ENCODE data around the gene L3MBTL4.
"Not testable (repeated sequence)": the region's sequence is repeated elsewhere in the genome, so short reads cannot be mapped to it uniquely, and the experiment has no call there.

The L3MBTL4 gene

DNA sequence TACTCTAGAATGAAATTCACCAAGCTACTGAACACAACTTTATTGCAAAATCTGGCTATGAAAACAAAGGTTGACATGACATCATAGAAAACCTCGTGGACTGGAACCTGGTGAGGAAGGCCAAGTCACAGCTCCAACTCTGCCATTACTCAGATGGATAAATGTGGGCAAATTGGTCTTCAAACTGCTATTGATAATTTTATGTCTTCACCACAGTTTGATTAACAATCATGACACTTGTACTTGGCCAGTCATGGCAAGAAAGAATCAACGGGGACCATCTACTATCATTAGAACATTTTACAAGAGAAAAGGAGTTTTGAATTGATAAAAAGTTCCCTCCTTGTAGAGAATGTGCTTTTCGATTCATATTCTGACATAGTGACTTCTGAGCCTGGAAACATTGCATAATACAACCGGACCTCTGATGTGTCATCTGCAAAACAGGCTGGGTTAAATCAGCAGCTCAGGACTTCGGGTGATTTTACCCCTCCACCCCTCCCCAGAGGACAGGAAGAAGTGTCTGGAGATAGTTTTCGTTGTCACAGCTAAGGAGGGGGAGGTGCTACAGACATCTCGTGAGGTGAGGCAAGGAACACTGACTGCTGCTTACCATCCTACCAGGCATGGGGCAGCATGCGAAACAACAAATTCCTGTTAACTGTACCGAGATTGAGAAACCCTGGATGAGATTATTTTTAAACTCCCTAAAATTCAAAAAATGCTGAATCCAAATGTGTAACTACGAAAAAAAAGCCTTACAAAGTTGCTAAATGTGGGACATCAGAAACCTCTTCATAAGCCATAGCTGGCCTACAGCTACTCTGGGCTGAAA lies 8.4 kb downstream of the L3MBTL4 start:
- DNase-seq: no peak

DNA sequence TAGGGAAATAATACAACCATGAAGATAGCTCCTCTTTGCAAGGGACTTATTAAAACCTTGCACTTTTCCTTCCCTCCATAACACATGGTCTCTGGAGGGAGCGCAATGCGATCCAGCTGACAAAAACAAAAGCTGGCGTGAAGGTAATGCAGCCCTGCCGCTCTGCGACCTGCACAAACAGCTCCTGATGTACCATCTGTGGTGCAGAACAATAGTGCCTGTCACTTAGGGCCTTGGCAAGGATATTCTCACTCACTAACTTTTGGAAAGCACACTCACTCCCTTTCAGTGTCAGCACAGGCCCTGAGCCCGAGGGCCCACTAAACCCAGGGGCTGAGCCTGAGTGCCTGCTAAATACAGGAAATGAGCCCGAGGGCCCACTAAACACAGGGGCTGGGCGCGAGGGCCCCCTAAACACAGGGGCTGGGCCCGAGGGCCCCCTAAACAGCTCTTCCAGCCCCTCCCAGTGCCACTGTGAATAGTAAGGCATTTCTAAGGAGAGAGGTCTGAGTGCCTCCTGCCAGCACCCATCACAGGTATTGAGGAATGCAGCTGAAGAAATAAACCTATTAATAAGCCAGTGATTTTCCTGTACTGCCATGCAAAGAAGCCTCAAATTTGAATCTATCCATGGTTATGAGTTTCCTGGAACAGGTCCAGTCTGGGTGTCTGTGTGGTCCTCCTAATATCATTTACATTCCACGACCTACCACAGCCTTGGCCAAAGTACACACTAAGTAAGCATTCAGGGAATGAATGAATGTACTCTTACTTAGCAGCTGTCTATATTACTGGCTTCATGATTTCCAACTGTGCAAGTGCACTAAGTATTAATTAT lies 9.3 kb downstream of the L3MBTL4 start:
- DNase-seq: no peak

DNA sequence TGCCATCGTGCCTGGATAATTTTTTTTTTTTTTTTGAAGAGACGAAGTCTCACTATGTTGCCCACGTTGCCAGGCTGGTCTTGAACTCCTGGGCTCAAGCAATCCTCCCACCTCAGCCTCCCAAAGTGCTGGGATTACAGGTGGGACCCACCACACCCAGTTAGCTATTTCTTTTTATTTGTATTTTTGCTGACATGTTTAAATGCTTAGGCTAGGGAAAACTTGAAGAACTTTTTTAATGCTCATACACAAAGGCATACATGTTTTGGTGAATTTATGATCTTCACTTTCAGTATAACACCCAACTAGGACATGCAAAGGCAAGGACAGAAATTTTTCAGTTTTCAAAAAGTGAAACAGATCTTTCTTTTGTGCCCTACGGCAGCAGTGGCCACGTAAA lies 9.9 kb downstream of the L3MBTL4 start:
- no peak for DNase-seq

DNA sequence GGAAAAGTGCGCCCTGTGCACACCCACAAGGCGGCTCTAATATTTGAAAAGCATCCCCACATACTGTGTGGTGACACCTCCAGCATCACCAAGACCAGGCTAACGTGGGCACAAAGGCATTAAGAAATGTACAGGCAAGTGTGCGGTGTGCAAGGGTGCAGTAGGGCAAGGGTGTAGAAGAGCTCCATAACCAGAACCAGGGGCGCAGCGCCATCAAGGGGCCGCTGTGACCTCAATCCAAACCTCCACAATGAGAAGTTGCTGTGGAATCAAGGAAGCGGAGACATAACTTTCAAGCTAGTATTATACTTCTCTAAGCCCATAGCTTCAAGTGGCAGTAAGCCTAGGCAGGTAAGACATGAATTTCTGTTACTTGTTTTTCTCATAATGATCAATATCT lies 13.0 kb downstream of the L3MBTL4 start:
- no peak for DNase-seq

DNA sequence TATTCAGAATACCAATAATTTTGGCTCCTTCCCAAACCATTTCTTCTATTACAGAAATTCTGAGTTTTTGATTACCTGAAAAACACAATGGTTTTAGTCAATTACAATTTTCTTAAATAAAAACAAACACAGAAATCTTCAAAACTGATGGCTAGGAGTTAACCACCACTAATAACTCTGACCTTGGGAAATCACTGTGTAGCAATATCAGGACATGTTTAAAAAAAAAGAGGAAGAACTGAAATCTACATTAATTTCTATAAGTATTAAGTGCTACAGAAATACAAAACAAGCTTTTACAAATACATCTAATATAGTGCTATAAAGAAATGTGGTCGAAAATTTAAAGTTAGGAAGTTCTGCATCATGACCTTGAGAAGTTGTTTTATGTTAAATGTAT lies 14.9 kb downstream of the L3MBTL4 start:
- DNase-seq: no peak

DNA sequence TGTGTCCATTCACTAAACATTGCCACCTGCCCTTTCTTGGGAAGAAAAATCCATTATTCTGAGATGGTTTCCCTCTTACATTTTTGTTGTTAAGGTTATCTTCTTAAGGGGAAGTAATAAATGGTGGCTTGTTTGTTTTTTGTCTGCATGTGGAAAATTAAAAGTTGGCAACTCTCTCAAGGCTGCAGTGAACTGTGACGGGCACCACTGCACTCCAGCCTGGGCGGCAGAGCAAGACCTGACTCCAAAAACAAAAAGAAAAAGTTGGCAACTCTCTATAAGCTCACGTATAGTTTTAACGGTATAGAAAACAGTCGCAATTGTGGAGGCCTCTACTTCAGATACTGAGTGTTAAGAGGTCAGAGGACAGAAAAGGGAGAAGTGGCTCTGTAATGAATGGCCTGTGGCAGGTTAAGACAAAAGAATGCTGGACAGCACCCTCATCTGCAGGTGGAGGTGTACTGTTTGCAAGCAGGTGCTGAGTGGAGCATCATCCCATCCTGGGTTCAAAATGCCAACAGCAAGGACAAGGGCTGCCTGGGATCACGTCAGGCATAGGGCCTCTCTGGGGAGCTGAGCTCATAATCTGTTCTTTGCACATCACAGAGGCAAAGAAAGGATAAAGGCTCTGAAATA lies 16.7 kb downstream of the L3MBTL4 start:
- no peak for DNase-seq

DNA sequence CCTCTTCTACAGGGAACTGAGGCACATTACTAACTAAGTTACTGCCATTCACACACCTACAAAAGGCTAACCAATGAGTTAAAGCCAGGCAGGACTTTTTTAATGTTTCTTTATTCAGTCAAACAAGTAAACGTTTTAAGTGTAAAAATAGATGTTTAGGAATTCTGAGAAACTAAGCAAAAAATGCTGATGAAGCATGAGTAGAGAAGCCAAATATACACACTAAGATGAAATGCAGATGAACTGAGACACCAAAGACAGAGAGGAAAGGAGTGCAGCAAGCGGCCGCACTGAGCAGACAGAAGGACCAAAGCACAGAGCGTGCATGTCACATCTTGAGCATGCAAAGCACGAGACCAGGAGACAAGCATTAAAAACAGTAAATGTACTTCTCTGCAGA lies 17.9 kb downstream of the L3MBTL4 start:
- no peak for DNase-seq

DNA sequence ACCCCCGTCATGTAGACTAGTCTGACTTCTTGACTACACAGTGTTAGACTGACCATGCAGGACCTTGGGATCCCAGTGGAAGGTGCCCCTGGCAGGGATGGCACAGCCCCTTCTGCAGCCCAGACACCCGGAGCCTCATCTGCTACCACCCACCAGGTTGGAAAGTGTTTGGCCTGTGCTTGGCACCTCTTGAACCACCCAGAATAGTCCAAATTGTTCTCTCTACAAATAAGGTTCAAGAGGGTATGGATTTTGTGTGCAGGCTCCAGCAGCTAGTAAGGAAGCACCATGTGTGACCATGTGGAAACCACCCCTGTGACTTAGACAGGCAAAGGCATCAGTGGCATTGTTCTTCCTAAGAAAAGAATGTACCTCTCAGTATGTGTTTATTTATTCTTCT lies 18.4 kb downstream of the L3MBTL4 start:
- DNase-seq: no peak

DNA sequence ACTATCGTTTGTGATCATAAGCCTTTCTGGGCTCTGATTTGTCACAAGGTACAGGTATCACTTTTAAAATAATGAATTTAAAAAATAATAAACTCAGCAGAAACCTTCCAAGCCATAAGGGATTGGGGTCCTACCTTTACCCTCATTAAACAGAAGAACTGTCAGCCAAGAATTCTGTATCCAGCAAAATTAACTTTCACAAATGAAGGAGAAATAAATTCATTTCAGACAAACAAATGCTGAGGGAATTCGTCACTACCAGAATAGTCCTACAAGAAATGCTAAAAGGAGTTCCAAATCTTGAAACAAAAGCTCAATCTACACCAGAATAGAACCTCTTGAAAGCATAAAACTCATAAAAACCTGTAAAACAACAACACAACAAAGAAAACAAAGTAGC lies 25.7 kb downstream of the L3MBTL4 start:
- DNase-seq: no peak

DNA sequence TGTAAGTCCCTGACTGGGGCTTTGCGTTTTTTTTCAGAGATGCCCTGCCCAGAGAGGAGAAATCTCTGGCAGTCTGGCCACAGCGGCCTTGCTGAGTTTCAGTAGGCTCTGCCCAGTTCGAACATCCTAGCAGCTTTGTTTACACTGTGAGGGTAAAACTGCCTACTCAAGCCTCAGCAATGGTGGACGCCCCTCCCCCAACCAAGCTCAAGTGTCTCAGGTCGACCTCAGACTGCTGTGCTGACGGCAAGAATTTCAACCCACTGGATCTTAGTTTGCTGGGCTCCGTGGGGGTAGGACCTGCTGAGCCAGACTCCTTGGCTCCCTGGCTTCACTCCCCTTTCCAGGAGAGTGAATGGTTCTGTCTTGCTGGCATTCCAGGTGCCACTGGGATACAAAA lies 31.7 kb downstream of the L3MBTL4 start:
- no peak for DNase-seq

DNA sequence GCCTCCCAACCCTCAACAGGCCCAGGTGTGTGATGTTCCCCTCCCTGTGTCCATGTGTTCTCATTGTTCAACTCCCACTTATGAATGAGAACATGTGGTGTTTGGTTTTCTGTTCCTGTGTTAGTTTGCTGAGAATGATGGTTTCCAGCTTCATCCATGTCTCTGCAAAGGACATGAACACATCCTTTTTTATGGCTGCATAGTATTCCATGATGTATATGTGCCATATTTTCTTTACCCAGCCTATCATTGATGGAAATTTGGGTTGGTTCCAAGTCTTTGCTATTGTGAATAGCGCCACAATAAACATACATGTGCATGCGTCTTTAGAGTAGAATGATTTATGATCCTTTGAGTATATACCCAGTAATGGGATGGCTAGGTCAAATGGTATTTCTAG lies 37.2 kb downstream of the L3MBTL4 start:
- DNase-seq: not testable (repeated sequence)

DNA sequence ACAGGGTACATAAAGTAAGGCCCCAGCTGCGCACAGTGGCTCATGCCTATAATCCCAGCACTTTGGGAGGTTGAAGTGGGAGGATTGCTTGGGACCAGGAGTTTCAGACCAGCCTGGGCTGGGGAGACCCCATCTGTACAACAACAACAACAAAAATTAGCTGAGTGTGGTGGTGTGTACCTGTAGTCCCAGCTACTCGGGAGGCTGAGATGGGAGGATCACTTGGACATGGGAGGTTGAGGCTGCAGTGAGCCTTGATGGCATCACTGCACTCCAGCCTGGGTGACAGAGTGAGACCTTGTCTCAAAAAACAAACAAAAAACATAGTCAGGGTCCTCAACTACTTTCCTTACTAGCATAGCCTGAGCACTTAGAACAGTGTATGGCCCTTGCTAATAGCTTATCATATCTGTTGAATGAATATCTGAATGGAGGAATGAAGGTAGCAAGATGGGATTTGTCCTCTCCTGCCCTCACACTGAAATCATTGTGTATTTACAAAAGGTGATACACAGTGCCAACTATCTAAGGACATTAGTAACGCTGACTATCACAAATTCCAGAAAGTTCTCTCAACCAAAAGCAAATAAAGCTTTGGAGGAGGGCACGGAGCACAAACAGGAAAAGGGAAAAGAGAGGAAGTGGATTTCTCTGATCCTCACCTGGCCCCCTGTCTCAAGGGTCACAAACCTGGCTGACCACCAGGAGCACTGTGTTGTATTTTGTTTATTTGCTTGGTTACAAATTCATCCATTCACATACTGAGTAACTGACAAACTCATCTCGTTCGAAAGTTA lies 38.1 kb downstream of the L3MBTL4 start:
- no peak for DNase-seq

DNA sequence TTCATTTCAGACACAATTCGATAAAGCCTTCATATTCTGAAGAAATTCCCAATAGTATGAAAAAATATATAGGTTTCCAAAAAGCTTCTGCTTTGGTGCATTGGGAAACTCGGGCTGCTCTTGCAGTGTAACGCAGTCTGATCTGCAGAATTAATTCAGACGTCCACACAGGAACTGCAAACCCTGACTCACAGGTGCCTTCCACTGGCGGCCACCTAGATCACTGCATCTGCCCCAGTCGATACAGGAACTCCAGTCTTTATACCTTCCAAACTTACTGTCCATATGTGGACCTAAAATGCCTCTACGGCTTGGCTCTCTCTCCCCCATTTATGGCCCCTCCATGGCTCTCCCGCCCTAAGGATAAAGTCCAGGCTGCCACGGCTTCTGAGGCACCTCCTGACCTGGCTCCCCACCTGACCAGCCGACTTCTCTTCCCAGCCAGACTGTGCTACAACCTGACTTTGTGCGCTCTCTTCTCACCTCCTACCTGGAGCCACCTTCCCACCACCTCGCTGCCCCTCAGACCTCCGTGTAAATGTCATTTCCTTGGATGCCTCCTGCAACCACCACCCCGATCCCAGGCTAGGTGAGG lies 39.7 kb downstream of the L3MBTL4 start:
- DNase-seq: no peak

DNA sequence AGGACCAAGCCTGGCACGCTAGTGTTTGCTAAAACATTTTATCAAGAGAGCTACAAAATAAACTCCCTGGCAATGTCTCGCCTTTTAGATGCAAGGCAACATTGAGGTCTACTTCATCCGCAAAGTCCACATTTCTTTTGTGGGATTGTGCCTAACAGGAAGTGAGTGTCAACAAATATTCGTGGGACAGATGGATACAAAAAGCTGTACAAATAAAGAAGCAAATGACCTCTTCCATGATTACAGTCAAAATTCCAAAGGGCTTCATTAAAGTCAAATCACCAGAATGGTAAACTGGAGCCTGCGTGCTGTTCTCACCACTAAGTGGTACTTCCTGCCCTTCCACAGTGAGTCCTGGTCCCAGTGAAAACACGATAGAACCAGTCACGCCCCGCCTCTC lies 40.4 kb downstream of the L3MBTL4 start:
- DNase-seq: no peak

DNA sequence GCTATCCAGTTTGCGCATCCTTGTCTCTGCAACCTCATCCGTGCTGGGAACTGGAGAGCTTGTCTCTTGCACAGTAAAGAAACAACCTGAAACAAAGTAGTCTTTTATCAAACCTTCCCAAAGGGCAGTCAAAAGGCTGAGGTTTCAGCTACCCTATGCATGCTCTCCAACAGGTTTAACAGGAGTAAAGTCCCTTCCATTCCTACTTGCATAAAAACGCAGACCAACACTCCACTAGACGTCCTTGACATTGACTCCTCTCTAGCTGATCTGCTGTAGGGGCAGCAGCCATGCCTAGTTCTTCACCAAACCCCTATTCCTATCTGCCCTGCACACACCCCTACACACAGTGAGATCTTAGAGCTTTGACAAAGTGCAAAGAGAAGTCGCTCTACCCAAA lies 41.5 kb downstream of the L3MBTL4 start:
- no peak for DNase-seq

DNA sequence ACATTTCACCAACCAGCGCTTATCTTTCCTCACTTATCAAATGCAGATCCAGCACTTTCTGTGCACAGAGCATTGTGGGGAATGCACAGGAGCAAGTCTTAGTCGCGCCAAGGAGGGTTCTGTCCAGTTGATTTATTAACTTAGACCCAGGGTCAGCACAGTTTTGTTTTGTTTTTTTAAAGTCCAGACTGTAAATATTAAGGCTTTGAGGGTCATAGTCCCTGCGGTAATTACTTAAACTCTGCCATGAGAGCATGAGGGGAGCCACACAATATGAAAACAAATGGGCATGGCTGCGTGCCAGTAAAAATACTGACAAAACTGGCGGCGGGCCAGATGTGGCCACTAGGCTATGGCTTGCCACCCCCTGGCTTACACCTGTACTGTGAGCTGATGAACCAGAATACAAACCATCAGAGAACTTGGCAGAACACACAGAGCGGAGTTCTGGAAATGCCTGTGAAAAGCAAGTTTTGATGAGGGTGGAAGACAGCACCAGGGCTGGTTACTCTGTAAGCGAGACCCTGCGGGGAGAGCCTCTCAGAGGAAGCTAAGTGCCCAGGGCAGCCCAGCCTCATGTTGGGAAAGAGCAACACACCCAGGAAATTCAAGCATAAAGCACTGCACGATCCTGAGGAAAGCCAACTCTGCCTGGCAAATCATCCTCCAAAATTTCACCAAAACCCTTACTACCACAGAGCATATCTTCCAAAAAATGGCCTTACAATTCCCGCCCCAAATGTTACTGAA lies 43.6 kb downstream of the L3MBTL4 start:
- DNase-seq: no peak

DNA sequence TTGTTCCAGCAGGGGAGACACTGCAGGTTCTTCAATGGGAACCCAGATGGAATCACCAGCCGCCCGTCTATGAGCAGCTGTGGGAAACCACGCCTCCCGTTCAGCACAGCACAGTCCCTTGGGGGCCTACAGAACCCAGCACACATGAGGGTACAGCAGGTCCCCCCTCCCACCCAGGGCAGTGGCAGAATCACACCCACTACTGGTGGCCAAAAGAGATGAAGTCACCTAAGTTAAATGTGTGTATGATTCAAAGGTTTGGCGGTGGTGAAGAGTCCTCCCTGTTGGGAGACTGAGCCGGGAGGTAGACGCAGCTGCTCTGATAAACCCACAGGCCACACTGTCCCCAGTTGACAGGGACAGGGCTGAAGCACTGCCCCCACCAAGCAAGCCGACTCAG lies 44.3 kb downstream of the L3MBTL4 start:
- no peak for DNase-seq

DNA sequence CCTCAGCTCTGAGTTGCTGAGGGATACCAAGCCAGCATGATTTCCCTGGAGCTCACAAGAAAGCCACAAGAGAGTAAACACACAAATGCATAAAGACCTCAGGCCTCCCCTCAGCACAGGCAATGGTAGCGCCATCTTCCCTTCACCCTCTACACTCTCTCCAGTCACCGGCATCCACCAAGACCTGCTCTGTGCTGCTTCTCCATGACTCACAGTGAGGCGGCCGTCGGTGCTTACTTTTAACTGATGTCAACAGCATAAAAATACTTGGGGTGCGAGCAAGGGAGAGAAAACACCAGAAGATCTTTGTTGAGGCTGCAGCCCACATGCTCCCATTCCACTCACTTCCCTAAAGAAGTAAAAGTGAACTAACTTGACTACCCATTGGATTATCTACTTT lies 46.7 kb downstream of the L3MBTL4 start:
- no peak for DNase-seq

DNA sequence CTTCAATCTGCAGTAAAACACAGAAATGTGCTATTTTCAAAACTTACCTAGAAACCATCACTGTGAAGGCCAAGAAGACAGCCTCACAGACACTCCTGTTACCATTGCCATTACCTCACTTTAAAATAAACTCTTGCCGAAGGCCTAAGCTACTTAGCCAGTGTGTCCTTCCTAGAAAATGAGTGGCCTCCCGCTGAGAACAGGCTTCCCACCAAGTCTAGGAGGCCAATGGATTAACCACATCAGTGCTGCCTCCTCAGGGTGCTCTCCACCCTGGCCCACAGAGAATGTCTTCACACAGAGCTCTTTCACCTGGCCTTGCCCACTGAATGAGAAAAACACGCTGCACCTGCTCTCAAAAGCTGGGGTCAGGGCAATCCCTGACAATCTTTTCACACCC lies 47.5 kb downstream of the L3MBTL4 start:
- DNase-seq: no peak

DNA sequence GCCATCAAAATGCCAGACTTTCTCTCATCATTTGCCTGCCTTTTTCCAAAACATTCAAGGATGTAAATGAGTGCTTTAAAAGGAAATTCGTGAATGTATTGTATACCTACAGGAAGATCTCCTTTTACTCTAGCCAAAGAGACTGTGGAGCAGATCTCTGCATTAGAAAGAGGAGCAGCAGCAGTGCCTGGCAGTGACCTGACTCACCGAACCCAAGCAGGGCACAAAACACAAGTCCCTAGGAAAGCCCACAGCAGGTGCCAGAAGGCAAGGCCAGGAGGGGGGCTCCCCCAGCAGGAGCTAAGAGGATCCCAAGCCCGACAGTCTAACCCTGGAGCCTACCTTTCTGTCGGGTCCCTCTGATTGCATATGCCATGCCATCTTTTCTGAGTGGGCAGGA lies 47.9 kb downstream of the L3MBTL4 start:
- no peak for DNase-seq

DNA sequence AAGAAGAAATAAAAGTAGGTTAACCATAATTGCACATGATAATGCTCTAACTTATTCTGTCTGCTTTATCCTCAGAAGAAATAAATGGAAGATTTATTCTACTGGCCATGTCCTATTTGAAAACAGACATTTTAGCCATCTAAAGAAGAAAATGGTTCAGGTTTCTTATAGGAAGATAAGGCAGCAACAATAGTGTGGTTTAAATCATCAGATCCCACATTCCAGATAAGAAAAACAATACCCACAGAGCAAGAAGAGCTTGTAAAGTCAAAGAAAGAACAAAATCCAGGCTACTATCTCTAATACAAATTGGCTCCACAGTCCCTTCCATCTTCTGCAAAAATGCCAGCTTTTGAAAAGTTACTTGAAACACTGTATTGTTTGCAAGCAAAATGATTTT lies 49.3 kb downstream of the L3MBTL4 start:
- no peak for DNase-seq

DNA sequence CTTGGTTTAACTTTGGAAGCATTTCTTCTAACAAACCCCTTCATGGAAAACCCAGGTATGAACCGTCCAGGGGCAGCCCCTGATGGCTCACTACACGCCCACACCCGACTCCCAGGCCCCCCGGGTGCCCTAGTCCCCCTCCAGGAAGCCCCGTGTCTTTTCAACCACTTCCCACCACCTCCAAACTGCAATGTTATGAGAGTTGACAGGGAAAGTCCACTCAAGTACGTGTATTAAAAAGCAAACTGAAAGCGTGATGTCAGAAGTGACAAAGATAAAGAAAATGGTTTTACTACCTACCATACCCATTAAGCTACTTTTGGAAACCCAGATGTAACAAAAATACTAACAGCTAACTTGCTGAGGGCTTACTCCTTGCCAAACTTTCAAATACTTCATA lies 51.5 kb downstream of the L3MBTL4 start:
- DNase-seq: no peak

All from amniotic stem cell (primary cell).